ENCODE results near the gene EVX1. TPM values are rescaled to one million over a fixed set of nuclear protein-coding genes. Genes with fewer than 3 reads are reported as not detected.

EVX1 gene
- total and polyA plus RNA-seq, 2 of the 13 experiments (the other 11 are each of a cell fraction or from before 2014, with no cell fraction given): not detected

DNA sequence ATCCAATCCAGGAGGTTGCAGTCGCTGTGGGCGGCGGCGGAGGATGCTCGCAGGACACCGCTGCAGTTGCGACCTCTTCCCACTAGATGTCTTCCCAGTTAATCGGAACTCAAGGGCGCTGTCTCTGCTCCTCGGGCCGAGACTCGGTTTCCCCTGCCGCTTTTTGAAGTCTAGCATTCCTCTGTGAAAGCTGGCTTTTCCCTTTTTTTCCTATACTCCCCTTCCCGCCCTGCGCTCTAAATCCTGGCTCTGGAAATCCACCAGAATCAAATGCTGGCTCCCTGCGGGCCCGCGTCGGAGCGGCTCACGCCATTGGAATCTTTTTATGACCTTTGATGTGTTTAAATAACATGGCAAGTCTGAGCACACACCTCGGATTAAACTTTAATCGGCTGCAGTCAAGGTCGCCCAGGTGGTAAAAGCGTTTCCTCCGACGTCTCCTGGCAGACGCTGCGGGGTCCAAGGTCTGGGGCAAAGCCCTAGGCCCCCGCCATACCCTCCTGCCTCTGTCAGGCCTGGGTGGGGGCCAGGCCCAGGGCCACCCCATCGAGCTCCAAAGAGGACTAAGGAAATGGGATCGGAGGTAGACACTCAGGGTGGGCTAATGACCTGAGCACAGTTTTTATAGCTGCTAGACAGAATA is 32.0 kb upstream of the EVX1 start (continued):
- no peak for TF ChIP-seq SP2 (CRISPR knock-in tag; IDR thresholded peaks at IDR 0.05)
- TF ChIP-seq KLF12 (CRISPR knock-in tag; IDR thresholded peaks at IDR 0.05; ENCODE audit: borderline replicate concordance): no peak
- TF ChIP-seq ZNF546 (CRISPR knock-in tag; conservative IDR thresholded peaks at IDR 0.05): no peak
- no peak for TF ChIP-seq NBN (conservative IDR thresholded peaks at IDR 0.05)
- no peak for TF ChIP-seq SNRNP70 (IDR thresholded peaks at IDR 0.05; ENCODE audit: low read depth, low read length)
- TF ChIP-seq HOXD1 (CRISPR knock-in tag; IDR thresholded peaks at IDR 0.05): no peak
- no peak for TF ChIP-seq WIZ (CRISPR knock-in tag; IDR thresholded peaks at IDR 0.05)
- TF ChIP-seq, protein P1, sequence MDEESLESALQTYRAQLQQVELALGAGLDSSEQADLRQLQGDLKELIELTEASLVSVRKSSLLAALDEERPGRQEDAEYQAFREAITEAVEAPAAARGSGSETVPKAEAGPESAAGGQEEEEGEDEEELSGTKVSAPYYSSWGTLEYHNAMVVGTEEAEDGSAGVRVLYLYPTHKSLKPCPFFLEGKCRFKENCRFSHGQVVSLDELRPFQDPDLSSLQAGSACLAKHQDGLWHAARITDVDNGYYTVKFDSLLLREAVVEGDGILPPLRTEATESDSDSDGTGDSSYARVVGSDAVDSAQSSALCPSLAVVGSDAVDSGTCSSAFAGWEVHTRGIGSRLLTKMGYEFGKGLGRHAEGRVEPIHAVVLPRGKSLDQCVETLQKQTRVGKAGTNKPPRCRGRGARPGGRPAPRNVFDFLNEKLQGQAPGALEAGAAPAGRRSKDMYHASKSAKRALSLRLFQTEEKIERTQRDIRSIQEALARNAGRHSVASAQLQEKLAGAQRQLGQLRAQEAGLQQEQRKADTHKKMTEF (CRISPR knock-in tag; IDR thresholded peaks at IDR 0.05): 0 out of 2 replicates have a peak, but pooled peaks have one; percentile 24
- no peak for TF ChIP-seq ZNF883 (CRISPR knock-in tag; IDR thresholded peaks at IDR 0.05; ENCODE audit: not compliant biosample characterization)
- TF ChIP-seq, protein P2, sequence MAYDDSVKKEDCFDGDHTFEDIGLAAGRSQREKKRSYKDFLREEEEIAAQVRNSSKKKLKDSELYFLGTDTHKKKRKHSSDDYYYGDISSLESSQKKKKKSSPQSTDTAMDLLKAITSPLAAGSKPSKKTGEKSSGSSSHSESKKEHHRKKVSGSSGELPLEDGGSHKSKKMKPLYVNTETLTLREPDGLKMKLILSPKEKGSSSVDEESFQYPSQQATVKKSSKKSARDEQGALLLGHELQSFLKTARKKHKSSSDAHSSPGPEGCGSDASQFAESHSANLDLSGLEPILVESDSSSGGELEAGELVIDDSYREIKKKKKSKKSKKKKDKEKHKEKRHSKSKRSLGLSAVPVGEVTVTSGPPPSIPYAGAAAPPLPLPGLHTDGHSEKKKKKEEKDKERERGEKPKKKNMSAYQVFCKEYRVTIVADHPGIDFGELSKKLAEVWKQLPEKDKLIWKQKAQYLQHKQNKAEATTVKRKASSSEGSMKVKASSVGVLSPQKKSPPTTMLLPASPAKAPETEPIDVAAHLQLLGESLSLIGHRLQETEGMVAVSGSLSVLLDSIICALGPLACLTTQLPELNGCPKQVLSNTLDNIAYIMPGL (CRISPR knock-in tag; IDR thresholded peaks at IDR 0.05; ENCODE audit: borderline replicate concordance in 1 of 2, low read depth in 1 of 2): 0 out of 4 replicates have a peak, but pooled peaks of 1 of the 2 experiments have one; percentile 35
- TF ChIP-seq FOXC1 (CRISPR knock-in tag; IDR thresholded peaks at IDR 0.05; ENCODE audit: borderline replicate concordance): 0 out of 2 replicates have a peak, but pooled peaks have one; percentile 24
- TF ChIP-seq ZNF557 (CRISPR knock-in tag; IDR thresholded peaks at IDR 0.05): no peak
- no peak for TF ChIP-seq ZNF10 (CRISPR knock-in tag; IDR thresholded peaks at IDR 0.05; ENCODE audit: borderline replicate concordance, low read depth)
- TF ChIP-seq ZSCAN25 (CRISPR knock-in tag; IDR thresholded peaks at IDR 0.05): no peak
- TF ChIP-seq GLI4 (CRISPR knock-in tag; IDR thresholded peaks at IDR 0.05; ENCODE audit: borderline replicate concordance): no peak
- no peak for TF ChIP-seq ZBTB8A (CRISPR knock-in tag; IDR thresholded peaks at IDR 0.05; ENCODE audit: borderline replicate concordance, low read depth)
- no peak for TF ChIP-seq ELF4 (CRISPR knock-in tag; IDR thresholded peaks at IDR 0.05; ENCODE audit: borderline replicate concordance)
- TF ChIP-seq ZBTB46 (CRISPR knock-in tag; IDR thresholded peaks at IDR 0.05; ENCODE audit: borderline replicate concordance): no peak
- no peak for TF ChIP-seq STAT5B (CRISPR knock-in tag; IDR thresholded peaks at IDR 0.05)
- TF ChIP-seq, protein P3, sequence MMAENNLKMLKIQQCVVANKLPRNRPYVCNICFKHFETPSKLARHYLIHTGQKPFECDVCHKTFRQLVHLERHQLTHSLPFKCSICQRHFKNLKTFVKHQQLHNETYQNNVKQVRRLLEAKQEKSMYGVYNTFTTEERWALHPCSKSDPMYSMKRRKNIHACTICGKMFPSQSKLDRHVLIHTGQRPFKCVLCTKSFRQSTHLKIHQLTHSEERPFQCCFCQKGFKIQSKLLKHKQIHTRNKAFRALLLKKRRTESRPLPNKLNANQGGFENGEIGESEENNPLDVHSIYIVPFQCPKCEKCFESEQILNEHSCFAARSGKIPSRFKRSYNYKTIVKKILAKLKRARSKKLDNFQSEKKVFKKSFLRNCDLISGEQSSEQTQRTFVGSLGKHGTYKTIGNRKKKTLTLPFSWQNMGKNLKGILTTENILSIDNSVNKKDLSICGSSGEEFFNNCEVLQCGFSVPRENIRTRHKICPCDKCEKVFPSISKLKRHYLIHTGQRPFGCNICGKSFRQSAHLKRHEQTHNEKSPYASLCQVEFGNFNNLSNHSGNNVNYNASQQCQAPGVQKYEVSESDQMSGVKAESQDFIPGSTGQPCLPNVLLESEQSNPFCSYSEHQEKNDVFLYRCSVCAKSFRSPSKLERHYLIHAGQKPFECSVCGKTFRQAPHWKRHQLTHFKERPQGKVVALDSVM (CRISPR knock-in tag; IDR thresholded peaks at IDR 0.05): no peak
- TF ChIP-seq HNF4A (CRISPR knock-in tag; IDR thresholded peaks at IDR 0.05): peak; percentile 52
- TF ChIP-seq MTF1 (CRISPR knock-in tag; IDR thresholded peaks at IDR 0.05): no peak
- no peak for TF ChIP-seq ZNF34 (CRISPR knock-in tag; IDR thresholded peaks at IDR 0.05; ENCODE audit: borderline replicate concordance)
